Dendritic cell treated with granulocyte-macrophage colony-stimulating factor and Interleukin-4, amounts not matched to agents 40 ng/mL and 50 ng/mL, for 4 days (primary cell): ENCODE data around the gene FAT1.

ENCODE experiments used
- H3K27ac Mint-ChIP-seq: one replicate; pipeline ENCODE4 v1.8.0; 2022; ENCODE audit warnings: mild to moderate bottlenecking, mixed read lengths
- H3K27me3 Mint-ChIP-seq: one replicate; pipeline ENCODE4 v1.8.0; 2022; ENCODE audit warnings: mild to moderate bottlenecking, mixed read lengths
- H3K36me3 Mint-ChIP-seq: one replicate; pipeline ENCODE4 v1.8.0; 2022; ENCODE audit warnings: low read depth, mixed read lengths
- H3K4me1 Mint-ChIP-seq: one replicate; pipeline ENCODE4 v1.8.0; 2022; ENCODE audit warnings: low read depth, mixed read lengths
- H3K4me3 Mint-ChIP-seq: one replicate; pipeline ENCODE4 v1.8.0; 2022; ENCODE audit warnings: mild to moderate bottlenecking, moderate library complexity, mixed read lengths
- H3K9me3 Mint-ChIP-seq: one replicate; pipeline ENCODE4 v1.8.0; 2022; ENCODE audit warnings: mixed read lengths
- intact Hi-C: fragments of 100-400 bp; cut with micrococcal nuclease; formaldehyde crosslinking; loops from one replicate; pipeline ENCODE4 v1.15.0; 2022

Gene FAT1

DNA sequence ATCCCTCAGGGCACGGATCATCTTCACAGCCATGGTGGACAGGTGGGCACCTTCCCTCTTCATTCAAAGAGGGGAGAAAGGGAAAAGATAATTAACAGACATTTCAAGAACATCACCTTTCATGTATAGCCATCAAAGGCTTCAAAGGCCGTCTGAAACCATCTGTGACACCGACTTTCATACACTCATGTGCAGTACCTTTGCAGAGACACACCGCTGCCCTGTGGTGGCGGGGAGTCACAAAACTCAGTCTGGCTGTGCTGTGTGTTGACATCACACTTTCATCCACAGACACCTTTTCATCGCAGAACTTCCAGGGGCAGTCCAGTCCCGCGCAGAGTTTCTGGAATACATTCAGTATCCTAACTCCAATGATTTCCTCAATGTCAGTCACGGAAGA is 120.7 kb downstream of the FAT1 start:
- Mint-ChIP-seq H3K9me3 (peaks cover 14% of the 10 kb centered on the region), H3K36me3 (no peaks in the 10 kb centered on the region), H3K4me1 (no peaks in the 10 kb centered on the region), H3K4me3 (no peak overlapping the region), H3K27me3 (no peaks in the 10 kb centered on the region), H3K27ac (no peak overlapping the region)
- intact Hi-C loops = no loop called here

DNA sequence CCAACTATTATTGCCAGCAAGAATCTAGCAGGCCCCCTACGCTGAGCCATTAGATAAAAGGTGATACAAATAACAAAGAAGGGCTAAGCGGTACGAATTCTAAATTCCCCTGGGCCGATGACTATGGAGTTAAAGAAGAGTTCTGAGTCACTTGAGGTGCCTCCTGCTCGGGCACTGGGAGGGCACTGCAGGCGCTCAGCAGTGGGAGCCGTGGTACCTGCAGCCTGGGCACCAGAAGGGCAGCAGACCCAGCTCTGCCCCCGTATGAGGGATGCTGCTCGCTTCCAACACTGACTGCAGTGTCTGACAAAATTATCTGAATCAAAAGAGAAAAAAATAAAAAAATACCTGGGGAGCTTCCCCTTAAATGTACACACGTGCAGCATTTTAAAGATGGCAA is 124.2 kb downstream of the FAT1 start:
- Mint-ChIP-seq H3K36me3 (no peaks in the 10 kb centered on the region), H3K9me3 (peaks cover 3% of the 10 kb centered on the region), H3K27me3 (no peaks in the 10 kb centered on the region), H3K4me3 (no peak overlapping the region), H3K4me1 (no peaks in the 10 kb centered on the region), H3K27ac (no peak overlapping the region)
- intact Hi-C loops = no loop called here

DNA sequence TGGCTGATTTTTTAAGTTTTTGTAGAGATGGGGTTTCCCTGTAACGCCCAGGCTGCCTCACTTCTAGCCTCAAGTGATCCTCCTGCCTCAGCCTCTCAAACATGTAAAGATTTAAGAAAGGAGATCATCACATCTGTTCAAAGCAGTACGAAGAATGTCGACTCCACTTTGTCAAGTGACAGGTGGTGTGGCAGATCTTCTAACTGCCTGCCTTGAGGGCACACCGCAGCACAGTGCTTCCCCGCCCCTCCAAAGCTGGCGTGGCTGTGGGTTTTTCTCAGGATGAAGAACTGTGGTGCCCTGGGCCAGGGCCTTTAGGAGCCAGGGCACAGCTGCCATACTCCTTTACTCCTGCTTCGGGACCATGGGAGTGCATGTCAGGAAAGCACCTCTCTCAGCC is 125.0 kb downstream of the FAT1 start:
- Mint-ChIP-seq H3K27ac (no peak overlapping the region), H3K36me3 (no peaks in the 10 kb centered on the region), H3K4me1 (no peaks in the 10 kb centered on the region), H3K27me3 (no peaks in the 10 kb centered on the region), H3K9me3 (no peaks in the 10 kb centered on the region), H3K4me3 (no peak overlapping the region)
- intact Hi-C loops = no loop called here

DNA sequence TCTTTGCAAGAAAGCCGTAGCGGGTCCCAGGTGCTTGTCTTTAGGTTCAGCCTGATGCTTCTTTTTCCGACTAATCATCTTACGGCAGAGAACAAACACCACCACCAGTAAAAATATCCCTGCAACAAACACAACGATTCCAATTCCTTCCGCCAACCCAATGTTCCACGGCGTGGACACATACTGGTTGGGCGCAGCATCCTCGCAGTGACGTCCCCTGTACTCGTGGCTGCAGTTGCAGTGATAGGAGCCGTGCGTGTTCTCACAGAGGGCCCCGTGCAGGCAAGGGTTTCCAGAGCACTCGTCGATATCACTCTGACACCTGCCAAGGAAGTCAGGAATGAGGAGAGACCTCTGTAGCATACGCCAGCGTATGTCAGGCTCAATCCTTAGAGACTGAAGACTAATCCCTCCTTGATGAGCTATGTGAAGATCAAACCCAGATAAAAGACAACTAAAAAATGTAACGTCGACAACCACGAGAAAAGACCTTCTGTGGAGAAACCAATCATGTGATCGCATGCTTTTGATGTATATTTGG is 126.7 kb downstream of the FAT1 start:
- intact Hi-C loops = no loop called here
- H3K9me3 Mint-ChIP-seq = no peaks in the 10 kb centered on the region

DNA sequence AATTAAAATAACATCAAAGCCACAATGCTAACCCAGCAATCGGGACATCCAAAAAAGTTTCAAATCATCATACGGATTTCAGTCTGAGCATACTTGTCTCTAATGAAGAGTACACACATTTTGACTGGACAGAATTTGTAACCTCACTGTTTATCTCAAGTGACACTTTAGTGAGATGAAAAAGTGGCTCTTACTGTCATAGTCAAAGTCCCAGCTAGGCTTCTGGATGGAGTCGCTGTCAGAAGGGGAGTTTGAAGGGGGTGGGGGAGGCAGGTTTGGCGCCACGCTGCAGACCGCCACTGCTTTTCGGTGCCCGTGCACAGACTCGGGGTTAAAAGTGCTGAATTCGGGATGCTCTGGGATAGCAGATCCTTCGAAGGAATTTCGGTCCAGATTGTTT is 127.3 kb downstream of the FAT1 start:
- Mint-ChIP-seq H3K4me1 (no peaks in the 10 kb centered on the region), H3K9me3 (no peaks in the 10 kb centered on the region), H3K27ac (no peak overlapping the region), H3K36me3 (no peaks in the 10 kb centered on the region), H3K27me3 (no peaks in the 10 kb centered on the region), H3K4me3 (no peak overlapping the region)
- intact Hi-C loops = no loop called here

More for the DNA sequence above, 126.7 kb downstream of the FAT1 start:
- no peaks in the 10 kb centered on the region for H3K4me1 Mint-ChIP-seq
- H3K36me3 Mint-ChIP-seq = no peaks in the 10 kb centered on the region
- no peaks in the 10 kb centered on the region for H3K27me3 Mint-ChIP-seq
- H3K27ac Mint-ChIP-seq = no peak overlapping the region
- H3K4me3 Mint-ChIP-seq = no peak overlapping the region

DNA sequence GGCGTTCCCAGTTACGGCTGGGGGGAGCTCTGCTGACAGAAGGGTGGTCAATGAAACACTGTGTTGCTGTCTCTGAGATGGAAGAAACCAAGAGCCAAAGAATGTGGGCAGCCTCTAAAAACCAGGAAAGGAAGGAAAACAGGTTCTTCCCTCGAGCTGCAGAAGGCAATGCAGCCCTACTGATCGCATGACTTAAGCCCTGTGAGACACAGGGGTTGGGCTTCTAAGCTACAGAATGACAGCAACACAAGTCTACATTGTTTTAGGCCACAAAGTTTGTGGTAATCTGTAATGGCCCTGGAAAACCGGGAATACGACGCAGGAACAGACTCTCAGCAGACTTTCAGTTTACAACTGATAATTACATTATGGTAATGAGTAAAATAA is 130.1 kb downstream of the FAT1 start:
- Mint-ChIP-seq H3K27me3 (no peaks in the 10 kb centered on the region), H3K4me3 (no peak overlapping the region), H3K4me1 (no peaks in the 10 kb centered on the region), H3K27ac (no peak overlapping the region), H3K9me3 (no peaks in the 10 kb centered on the region), H3K36me3 (no peaks in the 10 kb centered on the region)
- intact Hi-C loops = no loop called here

DNA sequence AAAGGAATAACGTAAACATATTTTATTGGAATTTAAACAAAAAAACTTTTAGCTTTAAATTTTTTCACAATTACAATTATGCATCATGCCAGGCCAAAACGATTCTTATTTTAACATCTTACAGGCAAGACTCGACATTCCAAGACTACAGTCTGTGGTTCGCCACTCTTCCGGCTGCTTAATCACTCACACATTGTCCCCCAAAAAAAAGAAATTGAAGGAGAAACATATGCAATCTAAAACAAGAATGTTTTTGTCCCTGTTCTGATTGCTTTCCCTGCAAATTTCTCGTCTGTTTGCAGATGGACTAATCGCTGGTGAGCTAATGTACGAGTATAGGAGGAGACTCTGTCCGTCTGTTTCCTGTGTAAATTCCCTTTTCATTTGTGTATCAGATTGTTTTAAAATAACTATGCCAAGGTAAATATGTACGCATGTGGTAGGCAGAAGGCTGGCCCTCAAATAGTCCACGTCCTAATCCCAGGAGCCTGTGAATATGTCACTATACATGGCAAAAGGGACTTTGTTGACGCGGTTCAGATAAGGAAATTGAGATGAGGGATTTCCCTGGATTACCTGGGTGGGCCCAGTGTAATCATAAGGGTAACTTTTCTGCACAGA is 130.6 kb downstream of the FAT1 start:
- Mint-ChIP-seq H3K27ac (no peak overlapping the region), H3K27me3 (no peaks in the 10 kb centered on the region), H3K4me3 (no peak overlapping the region), H3K4me1 (no peaks in the 10 kb centered on the region), H3K36me3 (no peaks in the 10 kb centered on the region), H3K9me3 (no peaks in the 10 kb centered on the region)
- intact Hi-C loops = no loop called here

DNA sequence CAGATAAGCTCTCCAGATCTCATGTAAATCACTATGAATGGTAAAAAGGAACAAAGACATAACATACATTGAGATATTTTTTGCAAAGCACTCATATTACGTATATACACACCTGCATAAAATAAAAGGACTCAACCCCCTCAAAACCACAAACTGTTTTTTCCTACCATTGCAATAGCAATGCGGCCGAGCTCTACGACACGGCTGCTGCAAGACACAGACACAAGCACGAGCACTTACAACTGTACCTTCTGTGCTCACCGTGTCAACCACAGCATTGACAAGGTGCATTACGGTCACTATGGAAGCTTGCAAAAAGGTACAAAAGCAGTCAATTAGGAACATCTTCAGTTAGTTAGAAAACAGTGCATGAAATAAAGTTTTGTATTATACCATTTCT is 131.2 kb downstream of the FAT1 start:
- H3K9me3 Mint-ChIP-seq = no peaks in the 10 kb centered on the region
- H3K4me1 Mint-ChIP-seq = no peaks in the 10 kb centered on the region
- no peak overlapping the region for H3K27ac Mint-ChIP-seq
- no peaks in the 10 kb centered on the region for H3K36me3 Mint-ChIP-seq
- no peaks in the 10 kb centered on the region for H3K27me3 Mint-ChIP-seq
- no peak overlapping the region for H3K4me3 Mint-ChIP-seq
- intact Hi-C loops = no loop called here

DNA sequence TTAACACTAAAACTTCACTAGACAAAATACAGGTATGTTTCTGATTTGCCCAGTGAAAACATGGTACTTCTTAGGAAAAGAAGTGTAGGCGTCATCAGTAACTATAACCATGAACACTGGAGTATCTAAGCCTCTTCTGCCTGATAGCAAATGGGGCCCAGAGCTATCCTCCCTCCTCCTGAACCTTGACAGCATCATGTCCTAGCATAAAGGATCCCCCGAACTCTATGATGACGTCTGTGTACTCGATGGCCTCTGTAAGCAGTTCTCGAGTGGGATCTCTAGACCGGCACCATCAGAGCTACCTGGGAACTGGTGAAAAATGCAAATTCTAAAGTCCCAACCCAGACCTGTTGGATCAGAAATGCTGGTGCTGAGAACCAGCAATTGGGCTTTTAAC is 132.0 kb downstream of the FAT1 start:
- Mint-ChIP-seq H3K4me3 (no peak overlapping the region), H3K27ac (no peak overlapping the region), H3K9me3 (no peaks in the 10 kb centered on the region), H3K27me3 (no peaks in the 10 kb centered on the region), H3K36me3 (no peaks in the 10 kb centered on the region), H3K4me1 (no peaks in the 10 kb centered on the region)
- intact Hi-C loops = no loop called here

DNA sequence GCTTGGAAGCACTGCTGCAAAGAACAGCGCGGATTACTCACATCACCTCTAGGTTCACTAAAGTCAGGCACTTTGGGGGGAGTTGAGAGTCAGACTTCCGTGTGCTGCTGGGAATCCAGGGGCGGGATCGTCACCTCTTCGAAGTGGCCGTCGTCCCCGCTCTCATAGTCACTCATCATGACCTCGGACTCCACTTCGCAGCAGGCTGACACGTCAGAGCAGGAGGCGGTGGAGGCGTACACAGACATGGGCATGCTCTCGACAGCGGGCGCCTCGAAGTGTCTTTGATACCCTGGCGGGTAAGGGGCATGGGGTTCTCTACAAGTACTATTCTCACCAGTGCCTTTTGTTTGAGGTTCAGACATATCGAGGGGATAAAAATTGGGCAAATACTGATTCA is 135.2 kb downstream of the FAT1 start:
- Mint-ChIP-seq H3K4me3 (no peak overlapping the region), H3K4me1 (no peaks in the 10 kb centered on the region), H3K9me3 (no peaks in the 10 kb centered on the region), H3K27me3 (no peaks in the 10 kb centered on the region), H3K36me3 (no peaks in the 10 kb centered on the region), H3K27ac (no peak overlapping the region)
- intact Hi-C loops = loop anchor here (5.0 kb wide), 1 partner anchor 521 kb away; the partner anchor contains the start of gene TLR3

DNA sequence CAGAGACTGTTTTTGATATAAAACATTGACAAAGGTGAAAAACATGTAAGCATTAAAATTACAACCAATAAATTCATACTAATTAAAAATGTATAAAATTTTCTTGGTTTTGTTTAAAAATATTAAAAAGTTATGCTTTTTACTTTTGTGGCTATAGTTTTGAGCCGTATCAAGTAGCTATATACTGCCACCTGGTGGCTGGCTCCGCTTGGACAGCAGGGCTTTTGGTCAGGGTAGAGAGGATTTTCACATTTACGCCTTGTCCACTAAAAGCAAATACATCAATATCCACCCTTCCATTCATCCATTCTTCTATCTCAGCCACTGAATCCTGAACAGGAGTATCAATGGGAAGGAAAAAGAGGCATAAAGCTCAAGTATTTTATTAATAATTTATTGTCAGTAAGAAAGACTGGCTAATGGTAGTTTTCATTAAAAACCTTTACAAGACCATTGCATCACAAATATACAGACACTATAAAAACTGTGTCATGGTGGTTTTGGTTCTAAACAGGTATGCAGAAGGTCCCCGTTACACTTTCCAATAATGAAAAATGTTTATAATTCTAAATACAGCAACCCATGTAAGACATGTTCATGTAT is 136.1 kb downstream of the FAT1 start:
- intact Hi-C loops = loop anchor here (1.0 to 5.0 kb wide), 2 partner anchors 291 to 520 kb away; partner anchors contain the start of gene TLR3
- Mint-ChIP-seq H3K27me3 (no peaks in the 10 kb centered on the region), H3K4me3 (no peak overlapping the region), H3K36me3 (no peaks in the 10 kb centered on the region), H3K9me3 (peaks cover 4% of the 10 kb centered on the region), H3K27ac (no peak overlapping the region), H3K4me1 (no peaks in the 10 kb centered on the region)

DNA sequence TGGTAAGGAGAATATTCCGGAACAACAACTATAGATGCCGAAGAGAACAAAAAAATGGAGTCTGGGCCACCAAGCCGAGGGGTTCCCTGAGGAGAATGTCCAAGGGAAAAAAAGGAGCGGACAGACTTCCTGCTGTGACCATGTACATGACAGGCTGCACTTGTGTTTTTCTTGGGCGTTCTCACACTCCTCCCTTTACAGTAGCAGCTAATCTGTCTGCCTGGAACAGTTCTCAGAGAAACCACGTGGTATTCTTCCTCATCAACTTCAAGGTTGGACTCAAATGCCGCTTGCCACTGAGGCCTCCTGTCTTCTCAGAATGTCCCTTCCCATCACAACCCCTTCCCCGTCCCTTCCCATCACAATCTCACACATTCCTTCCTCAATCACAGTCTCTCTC is 137.5 kb downstream of the FAT1 start:
- Mint-ChIP-seq H3K9me3 (peaks cover 12% of the 10 kb centered on the region), H3K36me3 (no peaks in the 10 kb centered on the region), H3K27me3 (no peaks in the 10 kb centered on the region), H3K27ac (no peak overlapping the region), H3K4me3 (no peak overlapping the region), H3K4me1 (no peaks in the 10 kb centered on the region)
- intact Hi-C loops = loop anchor here (5.0 kb wide), 1 partner anchor 519 kb away; the partner anchor contains the start of gene TLR3

DNA sequence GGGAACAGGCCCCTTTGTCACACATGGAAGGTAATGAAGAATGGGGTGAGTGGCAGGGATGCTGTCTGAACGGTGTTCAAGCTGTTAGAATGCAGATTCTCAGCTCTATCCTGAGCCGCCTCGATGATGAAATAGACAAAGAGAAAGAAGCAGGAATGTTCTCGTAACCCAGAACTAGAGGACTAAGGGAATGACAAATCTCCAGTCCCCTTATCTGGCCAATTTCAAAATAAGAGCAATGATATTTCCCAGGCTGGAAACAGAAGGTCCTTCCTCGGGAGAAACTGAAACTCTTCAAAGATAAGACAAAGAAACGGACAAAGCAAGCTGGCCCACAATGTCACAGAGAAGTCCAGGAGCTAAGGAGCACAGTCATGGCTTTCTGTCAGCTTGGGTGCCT is 138.7 kb downstream of the FAT1 start:
- Mint-ChIP-seq H3K4me1 (no peaks in the 10 kb centered on the region), H3K36me3 (no peaks in the 10 kb centered on the region)

DNA sequence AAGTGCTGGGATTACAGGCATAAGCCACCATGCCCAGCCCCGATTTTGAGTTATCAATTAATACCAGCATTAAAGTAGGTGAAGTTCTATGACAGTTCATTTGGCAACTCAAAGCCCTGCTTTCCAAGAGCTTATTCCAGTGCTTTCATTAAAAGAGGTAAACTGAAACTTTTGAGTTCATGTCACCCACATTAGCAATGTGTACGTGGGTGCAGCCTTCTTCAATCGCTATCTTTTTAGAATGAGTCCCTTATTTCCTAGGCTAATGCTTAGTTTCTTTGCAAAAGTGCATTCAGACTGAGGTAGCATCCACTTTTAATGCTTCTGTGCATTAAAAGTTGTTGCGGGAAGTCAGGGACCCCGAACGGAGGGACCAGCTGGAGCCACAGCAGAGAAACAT is 142.2 kb downstream of the FAT1 start:
- H3K27ac Mint-ChIP-seq = no peak overlapping the region
- H3K9me3 Mint-ChIP-seq = peaks cover 12% of the 10 kb centered on the region
- H3K4me1 Mint-ChIP-seq = no peaks in the 10 kb centered on the region
- H3K27me3 Mint-ChIP-seq = no peaks in the 10 kb centered on the region
- no peak overlapping the region for H3K4me3 Mint-ChIP-seq
- intact Hi-C loops = no loop called here
- H3K36me3 Mint-ChIP-seq = no peaks in the 10 kb centered on the region

More for the DNA sequence above, 138.7 kb downstream of the FAT1 start:
- Mint-ChIP-seq H3K27ac (no peak overlapping the region), H3K4me3 (no peak overlapping the region), H3K9me3 (peaks cover 12% of the 10 kb centered on the region), H3K27me3 (no peaks in the 10 kb centered on the region)
- intact Hi-C loops = loop anchor here (5.0 kb wide), 1 partner anchor 518 kb away; the partner anchor contains the start of gene TLR3

DNA sequence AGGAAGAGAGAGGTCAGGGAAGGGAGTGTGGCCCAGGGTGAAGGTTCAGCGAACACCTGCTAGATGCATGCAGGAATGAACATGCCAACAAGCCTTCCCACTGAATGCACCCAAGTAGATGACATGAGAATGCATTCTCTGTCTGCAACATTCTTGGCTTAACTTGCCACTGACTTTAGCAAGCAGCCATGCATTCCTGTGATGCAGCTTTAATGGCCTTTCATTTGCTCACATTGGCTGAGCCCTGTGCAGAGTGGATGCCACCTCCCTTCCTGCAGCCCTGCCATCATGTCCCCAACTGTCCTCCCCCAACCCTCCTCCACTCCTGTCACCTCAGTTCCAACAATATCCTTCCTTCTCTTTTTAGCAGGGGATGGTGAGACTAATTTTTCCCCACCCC is 143.0 kb downstream of the FAT1 start:
- intact Hi-C loops = no loop called here
- Mint-ChIP-seq H3K27ac (no peak overlapping the region), H3K36me3 (no peaks in the 10 kb centered on the region), H3K4me1 (no peaks in the 10 kb centered on the region), H3K9me3 (peaks cover 12% of the 10 kb centered on the region), H3K4me3 (no peak overlapping the region), H3K27me3 (no peaks in the 10 kb centered on the region)
